Left forelimb (tissue), 1 donor: ENCODE data around the gene FOXQ1.

Source experiments
- DNase-seq: peaks from one replicate; pipeline ENCODE4 v3.0.0-alpha.2; 2018; ENCODE audit warnings: low spot score

Gene FOXQ1

GRCh38 chr6:1363729-1364572, 52.1 kb downstream of the FOXQ1 start:
- DNase-seq = no peak
